ENCODE data around the gene UNC13B.

The UNC13B gene

GRCh38 chr9:35453786-35454185 lies 292.0 kb downstream of the UNC13B start:
- DNase-seq, result no peak
